H1 (cell line): Measurements from ENCODE around the gene GBX1. TPM values are rescaled to one million over a fixed set of nuclear protein-coding genes. Genes with fewer than 3 reads are reported as not detected.

Experiments
- CTCF ChIA-PET: fragments of 300-600 bp; sonication (Branson Sonifier 250); formaldehyde crosslinking; loops from one replicate; lab custom pipeline; 2021; ENCODE audit not compliant: partially characterized antibody; lab: Charles Lee
- POLR2A ChIA-PET: fragments of 300-600 bp; sonication (Branson Sonifier 250); formaldehyde crosslinking; loops from one replicate; lab custom pipeline; 2021; ENCODE audit warnings: inconsistent platforms; ENCODE audit not compliant: partially characterized antibody; lab: Charles Lee
- DNase-seq, 2 experiments: peaks; one replicate each; pipeline versions ENCODE4 v3.0.0 to v3.0.0-alpha.2; 2010 to 2022; ENCODE audit warnings: low spot score in 2 of 2, low read depth in 1 of 2, mixed read lengths in 1 of 2
- FAIRE-seq: peaks from 2 replicates; lab custom pipeline; 2011; peaks lifted over from hg19 to GRCh38; lab: Jason Lieb, UNC
- H2AFZ ChIP-seq: 2 replicates; pipeline ENCODE4 v1.8.1; 2012; ENCODE audit warnings: low read length, inconsistent platforms
- H2AK5ac ChIP-seq: 2 replicates; pipeline ENCODE4 v1.6.1; 2013; ENCODE audit warnings: low read depth, low read length
- H2BK120ac ChIP-seq: replicated peaks from 2 replicates; pipeline ENCODE3; 2013; ENCODE audit warnings: low read depth, low read length, inconsistent platforms
- H2BK12ac ChIP-seq: 2 replicates; pipeline ENCODE4 v1.6.1; 2013; ENCODE audit warnings: low read depth, low read length
- H2BK15ac ChIP-seq: 2 replicates; pipeline ENCODE4 v1.6.1; 2013; ENCODE audit warnings: low read length
- H2BK20ac ChIP-seq: 2 replicates; pipeline ENCODE4 v1.6.1; 2013; ENCODE audit warnings: low read length
- H2BK5ac ChIP-seq: 2 replicates; pipeline ENCODE4 v1.6.1; 2013; ENCODE audit warnings: low read depth, low read length
- H3K14ac ChIP-seq: 2 replicates; pipeline ENCODE4 v1.6.1; 2013; ENCODE audit warnings: inconsistent platforms; ENCODE audit not compliant: insufficient read length
- H3K18ac ChIP-seq: 2 replicates; pipeline ENCODE4 v1.6.1; 2013; ENCODE audit warnings: low read length; ENCODE audit errors: extremely low read depth
- H3K23ac ChIP-seq: 2 replicates; pipeline ENCODE4 v1.6.1; 2013; ENCODE audit warnings: inconsistent platforms; ENCODE audit not compliant: insufficient read length
- H3K23me2 ChIP-seq: 2 replicates; pipeline ENCODE4 v1.6.1; 2013; ENCODE audit warnings: low read depth, low read length
- H3K27ac ChIP-seq: 2 replicates; pipeline ENCODE4 v1.6.1; 2011; ENCODE audit warnings: low read depth, low read length, inconsistent platforms
- H3K27me3 ChIP-seq, 4 experiments: replicated peaks in 1 of 4; 1 replicate in 1 of 4; 2 replicates in 3 of 4; pipeline versions ENCODE4 v1.6.1 to v1.8.1; 2011 to 2013; ENCODE audit warnings: low read length in 3 of 4, mild to moderate bottlenecking in 3 of 4, inconsistent platforms in 2 of 4, mixed read lengths in 2 of 4, moderate library complexity in 1 of 4; ENCODE audit not compliant: control insufficient read depth in 3 of 4, insufficient read depth in 3 of 4; ENCODE audit errors: extremely low read depth in 1 of 4
- H3K36me3 ChIP-seq, 4 experiments: 2 replicates each; pipeline versions ENCODE4 v1.6.1 to v1.8.1; 2011 to 2013; ENCODE audit warnings: mild to moderate bottlenecking in 4 of 4, low read length in 3 of 4, moderate library complexity in 2 of 4, control low read depth in 1 of 4, inconsistent platforms in 1 of 4; ENCODE audit not compliant: insufficient read depth in 4 of 4, control insufficient read depth in 2 of 4
- H3K4ac ChIP-seq: replicated peaks from 2 replicates; pipeline ENCODE3; 2013; ENCODE audit warnings: low read length, low read depth, mixed read lengths, inconsistent platforms; ENCODE audit not compliant: insufficient read length
- H3K4me1 ChIP-seq, 4 experiments: replicated peaks in 1 of 4; 1 replicate in 1 of 4; 2 replicates in 3 of 4; pipeline versions ENCODE4 v1.6.1 to v1.8.1; 2011 to 2013; ENCODE audit warnings: low read length in 3 of 4, inconsistent platforms in 2 of 4, mixed read lengths in 1 of 4; ENCODE audit not compliant: insufficient read depth in 4 of 4, control insufficient read depth in 3 of 4
- H3K4me2 ChIP-seq, 2 experiments: 2 replicates each; pipeline versions ENCODE4 v1.6.1 to v1.8.1; 2011 to 2013; ENCODE audit warnings: low read depth in 2 of 2, low read length in 2 of 2, control low read depth in 1 of 2, inconsistent platforms in 1 of 2, mild to moderate bottlenecking in 1 of 2; ENCODE audit not compliant: insufficient read depth in 1 of 2
- H3K4me3 ChIP-seq, 4 experiments: fragments of 200-600, 300-600 bp in 1 of 4; sonication (generic), shearing (Covaris generic), sonication (Bioruptor Twin) in 1 of 4; 2 replicates each; pipeline versions ENCODE4 v1.5.1 to v1.8.1; 2011 to 2016; ENCODE audit warnings: low read length in 4 of 4, low read depth in 3 of 4, control low read depth in 2 of 4, inconsistent platforms in 2 of 4, mild to moderate bottlenecking in 2 of 4, mixed read lengths in 1 of 4, moderate library complexity in 1 of 4; ENCODE audit not compliant: insufficient read depth in 2 of 4; ENCODE audit errors: extremely low read depth in 1 of 4
- H3K56ac ChIP-seq: replicated peaks from 2 replicates; pipeline ENCODE3; 2013; ENCODE audit warnings: low read depth, mild to moderate bottlenecking, mixed read lengths, low read length, inconsistent platforms; ENCODE audit not compliant: insufficient read length
- H3K79me1 ChIP-seq: 2 replicates; pipeline ENCODE4 v1.6.1; 2013; ENCODE audit warnings: low read depth, low read length, control low read depth
- H3K79me2 ChIP-seq, 2 experiments: 2 replicates each; pipeline versions ENCODE4 v1.6.1 to v1.8.1; 2012 to 2013; ENCODE audit warnings: low read length in 2 of 2, mild to moderate bottlenecking in 2 of 2, inconsistent platforms in 1 of 2; ENCODE audit not compliant: insufficient read depth in 2 of 2, control insufficient read depth in 1 of 2
- H3K9ac ChIP-seq, 4 experiments: replicated peaks in 1 of 4; 1 replicate in 1 of 4; 2 replicates in 3 of 4; pipeline versions ENCODE4 v1.6.1 to v1.8.1; 2011 to 2013; ENCODE audit warnings: low read depth in 3 of 4, low read length in 3 of 4, control low read depth in 2 of 4, mild to moderate bottlenecking in 2 of 4, moderate library complexity in 2 of 4, inconsistent platforms in 1 of 4; ENCODE audit errors: extremely low read depth in 1 of 4
- H3K9me3 ChIP-seq, 2 experiments: 2 replicates each; pipeline versions ENCODE4 v1.6.1 to v1.8.1; 2012 to 2013; ENCODE audit warnings: mild to moderate bottlenecking in 2 of 2, moderate library complexity in 2 of 2, control low read depth in 1 of 2, inconsistent platforms in 1 of 2, low read depth in 1 of 2, low read length in 1 of 2, mixed read lengths in 1 of 2; ENCODE audit not compliant: insufficient read depth in 2 of 2
- H4K20me1 ChIP-seq, 2 experiments: replicated peaks in 1 of 2; 2 replicates each; pipeline versions ENCODE3 to v1.8.1; 2011 to 2013; ENCODE audit warnings: inconsistent platforms in 2 of 2, low read length in 2 of 2, mild to moderate bottlenecking in 1 of 2; ENCODE audit not compliant: insufficient read depth in 2 of 2, control insufficient read depth in 1 of 2
- H4K5ac ChIP-seq: 2 replicates; pipeline ENCODE4 v1.6.1; 2013; ENCODE audit warnings: low read length, low read depth, mixed read lengths, inconsistent platforms; ENCODE audit not compliant: insufficient read length
- H4K8ac ChIP-seq: 2 replicates; pipeline ENCODE4 v1.8.0; 2013; ENCODE audit warnings: mild to moderate bottlenecking, moderate library complexity, low read length, inconsistent platforms; ENCODE audit not compliant: insufficient read depth; ENCODE audit errors: extremely low read depth
- H4K91ac ChIP-seq: replicated peaks from 2 replicates; pipeline ENCODE3; 2013; ENCODE audit warnings: low read length, mixed read lengths, inconsistent platforms; ENCODE audit not compliant: insufficient read length
- JUN ChIP-seq: IDR thresholded peaks from 2 replicates; pipeline ENCODE4 v1.6.1; 2011; ENCODE audit warnings: low read depth, mild to moderate bottlenecking, improper control_type of control experiment, low read length
- KDM4A ChIP-seq: IDR thresholded peaks from one replicate; pipeline ENCODE4 v1.7.1; 2012; ENCODE audit warnings: low read depth, mild to moderate bottlenecking, moderate library complexity, low read length, inconsistent platforms; ENCODE audit not compliant: severe bottlenecking
- RBBP5 ChIP-seq: IDR thresholded peaks from 2 replicates; pipeline ENCODE4 v1.7.1; 2012; ENCODE audit warnings: low read depth, mild to moderate bottlenecking, inconsistent platforms, low read length, moderate library complexity, borderline replicate concordance
- SIX5 ChIP-seq: IDR thresholded peaks from 2 replicates; pipeline ENCODE4 v1.6.1; 2011; ENCODE audit warnings: mild to moderate bottlenecking, low read depth, low read length
- YY1 ChIP-seq: IDR thresholded peaks from 2 replicates; pipeline ENCODE4 v1.6.1; 2011; ENCODE audit warnings: low read depth, mild to moderate bottlenecking, low read length
- WGBS, 2 experiments: shearing (Covaris generic) in 1 of 2; methylation state at CpG; one replicate each; pipeline versions ENCODE4 v1.1.6 to v1.1.7; 2013 to 2015; ENCODE audit warnings: low lambda C conversion rate in 2 of 2, mixed read lengths in 2 of 2, inconsistent platforms in 1 of 2, low coverage in 1 of 2, missing lambda C conversion rate in 1 of 2; ENCODE audit not compliant: insufficient replicate concordance in 2 of 2, insufficient coverage in 1 of 2, insufficient read length in 1 of 2; ENCODE audit errors: extremely low coverage in 1 of 2, missing lambda C conversion rate in 1 of 2; 5-methylcytosine and 5-hydroxymethylcytosine counted together
- polyA plus RNA-seq, 7 experiments: library from polyadenylated mRNA; depleted of rRNA in 3 of 7; stranded (reverse) in 5 of 7; unstranded in 2 of 7; fragments of >200 nt in 5 of 7; fragments of 200-250 nt in 2 of 7; gene quantifications; 1 replicate in 5 of 7; 2 replicates in 1 of 7; 4 replicates in 1 of 7; pipeline versions ENCODE4 v1.2.1 to v1.2.3, GENCODE V29; 2011 to 2013; ENCODE audit warnings: missing spikeins in 2 of 7, mixed read lengths in 2 of 7
- total RNA-seq: library from RNA; stranded (reverse); fragmentation: NEBNext Ultra II Directional; extraction: Animal tissue kit (Norgen Biotek cat#: 25700); gene quantifications from 2 replicates; pipeline ENCODE4 v1.2.1, GENCODE V29; 2021
- TF ChIP-seq, protein P1 (sequence below): IDR thresholded peaks from 2 replicates; pipeline ENCODE4 v1.6.1; 2011; ENCODE audit warnings: low read depth, mild to moderate bottlenecking, low read length; ENCODE audit not compliant: insufficient read depth
- TF ChIP-seq, protein P2 (sequence below), 3 experiments: IDR thresholded peaks; 1 replicate in 2 of 3; 2 replicates in 1 of 3; pipeline versions ENCODE4 v1.5.1 to v1.6.1; 2011; ENCODE audit warnings: low read length in 3 of 3, mild to moderate bottlenecking in 3 of 3, inconsistent platforms in 2 of 3, low read depth in 1 of 3, moderate library complexity in 1 of 3; ENCODE audit not compliant: insufficient read depth in 1 of 3; ENCODE audit errors: control extremely low read depth in 1 of 3

Gene GBX1
- total and polyA plus RNA-seq, 2 of the 8 experiments (the other 6 are each of a cell fraction or from before 2014, with no cell fraction given): not detected

DNA sequence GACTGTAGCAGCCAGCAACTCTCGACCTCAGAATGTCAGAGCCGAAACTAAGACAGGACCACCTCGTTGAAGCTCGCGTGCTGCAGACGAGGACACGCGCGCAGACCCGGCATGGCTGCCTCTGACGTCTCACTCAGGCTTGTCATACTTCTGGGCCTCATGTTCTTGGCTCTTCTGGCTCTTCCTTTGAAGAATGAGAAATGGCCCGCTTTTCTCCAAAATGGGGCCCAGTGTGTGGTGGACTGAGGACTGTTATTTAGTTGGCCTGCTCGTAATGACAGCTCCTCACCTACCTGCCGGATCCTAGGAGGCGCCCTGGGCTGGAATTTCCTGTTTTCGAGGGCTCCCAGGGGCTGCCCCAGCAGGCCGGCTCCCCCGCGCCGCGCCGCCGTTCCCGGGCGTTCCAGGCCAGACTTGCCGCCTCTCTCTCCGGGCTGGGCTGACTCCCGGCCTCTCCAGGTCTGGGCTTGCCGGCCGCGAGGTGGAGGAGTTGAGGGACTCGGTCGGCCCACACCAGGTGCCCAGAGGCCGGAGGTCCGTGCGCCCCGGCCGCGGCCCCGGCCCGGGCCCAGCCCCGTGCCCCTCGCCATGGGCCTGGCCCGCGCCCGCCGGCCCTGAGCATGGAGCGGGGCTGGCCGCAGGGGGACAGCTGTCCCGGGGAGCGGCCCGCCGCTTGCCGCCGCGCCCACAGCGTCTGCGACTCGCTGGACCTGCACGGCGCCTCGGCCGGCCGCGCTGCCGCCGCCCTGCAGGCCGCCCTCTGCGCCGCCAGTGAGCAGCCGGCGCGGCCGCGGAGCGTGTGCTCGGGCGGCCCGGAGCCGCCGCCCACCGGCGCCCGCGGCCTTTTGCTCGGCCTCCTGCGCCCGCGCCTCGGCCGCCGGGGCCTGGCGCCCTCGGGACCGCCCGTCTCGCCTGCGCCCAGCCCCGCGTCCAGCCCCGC lies 53.1 kb downstream of the GBX1 start:
- POLR2A ChIA-PET: interaction anchor here (1.0 to 2.7 kb wide), 8 partner anchors 10 to 113 kb away, joined by 3 to 9 read pairs (median 4); partner anchors contain the start of genes ABCF2 and FASTK
- no peak overlapping the region for H3K23ac ChIP-seq
- H2BK20ac ChIP-seq: no peak overlapping the region
- WGBS, 2 experiments: 13% methylated on average over 67 of the region's 101 CpGs; no CpG with 5 or more reads in 1 of the 2 experiments
- H3K27me3 ChIP-seq: peaks cover 0 to 15% (median 9%) of the 10 kb centered on the region in 4 experiments; a peak in 3 of 7 replicates
- peak overlapping the region; percentile 56 to 70 for H3K4me2 ChIP-seq
- H4K5ac ChIP-seq: no peak overlapping the region
- H4K8ac ChIP-seq: no peak overlapping the region
- H3K9me3 ChIP-seq: no peaks in the 10 kb centered on the region
- H3K36me3 ChIP-seq: peaks cover 0 to 5% (median 0%) of the 10 kb centered on the region in 4 experiments; a peak in 1 of 8 replicates
- H3K56ac ChIP-seq: no peak overlapping the region
- H3K79me1 ChIP-seq: peaks cover 5% of the 10 kb centered on the region
- H3K4ac ChIP-seq: no peak overlapping the region
- CTCF ChIA-PET: interaction anchor here (0.8 to 22.4 kb wide), 18 partner anchors 9 to 216 kb away, joined by 3 to 448 read pairs (median 8); partner anchors contain the start of genes AGAP3, CDK5, GBX1 and SLC4A2
- peak overlapping the region in 1 of 4 experiments; percentile 64; a peak in 1 of 7 replicates for H3K9ac ChIP-seq
- no peak overlapping the region for H2AFZ ChIP-seq
- no peak overlapping the region for H2AK5ac ChIP-seq
- H4K20me1 ChIP-seq: peaks cover 51 to 61% of the 10 kb centered on the region in 2 experiments
- H3K14ac ChIP-seq: no peak overlapping the region
- no peak overlapping the region for H3K27ac ChIP-seq
- peaks cover 0 to 24% (median 16%) of the 10 kb centered on the region in 4 experiments; a peak in 6 of 7 replicates for H3K4me1 ChIP-seq
- H2BK5ac ChIP-seq: no peak overlapping the region
- H4K91ac ChIP-seq: no peak overlapping the region
- peak overlapping the region; percentile 12 to 49 (median 32) for H3K4me3 ChIP-seq
- FAIRE-seq: no peak
- DNase-seq: peak in 1 of 2 experiments; percentile 75
- H2BK12ac ChIP-seq: no peak overlapping the region
- peaks cover 7% of the 10 kb centered on the region for H3K23me2 ChIP-seq
- peaks cover 0 to 16% of the 10 kb centered on the region in 2 experiments; a peak in 2 of 4 replicates for H3K79me2 ChIP-seq
- no peak overlapping the region for H2BK120ac ChIP-seq
- no peak overlapping the region for H3K18ac ChIP-seq
- H2BK15ac ChIP-seq: no peak overlapping the region
- peak; percentile 24 for TF ChIP-seq KDM4A
- TF ChIP-seq YY1: no peak
- TF ChIP-seq, protein P1, sequence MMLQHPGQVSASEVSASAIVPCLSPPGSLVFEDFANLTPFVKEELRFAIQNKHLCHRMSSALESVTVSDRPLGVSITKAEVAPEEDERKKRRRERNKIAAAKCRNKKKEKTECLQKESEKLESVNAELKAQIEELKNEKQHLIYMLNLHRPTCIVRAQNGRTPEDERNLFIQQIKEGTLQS: no peak
- no peak for TF ChIP-seq JUN
- TF ChIP-seq SIX5: no peak
- TF ChIP-seq RBBP5: no peak
- TF ChIP-seq, protein P2, sequence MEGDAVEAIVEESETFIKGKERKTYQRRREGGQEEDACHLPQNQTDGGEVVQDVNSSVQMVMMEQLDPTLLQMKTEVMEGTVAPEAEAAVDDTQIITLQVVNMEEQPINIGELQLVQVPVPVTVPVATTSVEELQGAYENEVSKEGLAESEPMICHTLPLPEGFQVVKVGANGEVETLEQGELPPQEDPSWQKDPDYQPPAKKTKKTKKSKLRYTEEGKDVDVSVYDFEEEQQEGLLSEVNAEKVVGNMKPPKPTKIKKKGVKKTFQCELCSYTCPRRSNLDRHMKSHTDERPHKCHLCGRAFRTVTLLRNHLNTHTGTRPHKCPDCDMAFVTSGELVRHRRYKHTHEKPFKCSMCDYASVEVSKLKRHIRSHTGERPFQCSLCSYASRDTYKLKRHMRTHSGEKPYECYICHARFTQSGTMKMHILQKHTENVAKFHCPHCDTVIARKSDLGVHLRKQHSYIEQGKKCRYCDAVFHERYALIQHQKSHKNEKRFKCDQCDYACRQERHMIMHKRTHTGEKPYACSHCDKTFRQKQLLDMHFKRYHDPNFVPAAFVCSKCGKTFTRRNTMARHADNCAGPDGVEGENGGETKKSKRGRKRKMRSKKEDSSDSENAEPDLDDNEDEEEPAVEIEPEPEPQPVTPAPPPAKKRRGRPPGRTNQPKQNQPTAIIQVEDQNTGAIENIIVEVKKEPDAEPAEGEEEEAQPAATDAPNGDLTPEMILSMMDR (IDR thresholded peaks at IDR 0.05; ENCODE audit: control extremely low read depth in 1 of 3, insufficient read depth in 1 of 3, low read depth in 1 of 3, low read length in 3 of 3): 0 out of 4 replicates have a peak, but pooled peaks of 1 of the 3 experiments have one; percentile 8
